NOMO-1 (cell line): ENCODE measurements around the gene NXPH3.
A peak's percentile ranks its signal among the peaks of the same experiment; 100 is the strongest.
"Not testable (repeated sequence)": the region's sequence is repeated elsewhere in the genome, so short reads cannot be mapped to it uniquely, and the experiment has no call there.

Experiments
- DNase-seq, 2 experiments: peaks; one replicate each; lab custom pipeline; 2025; ENCODE audit not compliant: unreplicated experiment in 2 of 2; lab: John Stamatoyannopoulos, UW

Gene NXPH3

GRCh38 chr17:49575679-49576087, at the start of gene NXPH3:
Gene NXPH3, plus strand, starts transcription at chr17:49575871. Its CDS starts 349 bp downstream, at chr17:49576220.
- DNase-seq, result no peak

- no peak for DNase-seq
Observed at GRCh38 chr17:49527927-49528651, 47.6 kb upstream of the NXPH3 start.

GRCh38 chr17:49528966-49529365, 46.7 kb upstream of the NXPH3 start:
- no peak for DNase-seq

GRCh38 chr17:49530118-49530517, 45.6 kb upstream of the NXPH3 start:
- no peak for DNase-seq

GRCh38 chr17:49543860-49544259, 31.8 kb upstream of the NXPH3 start:
- no peak for DNase-seq

GRCh38 chr17:49545007-49545660, 30.5 kb upstream of the NXPH3 start:
- no peak for DNase-seq

- DNase-seq, result no peak
Observed at GRCh38 chr17:49545806-49546545, 29.7 kb upstream of the NXPH3 start.

GRCh38 chr17:49546546-49547535, 28.8 kb upstream of the NXPH3 start:
- DNase-seq, result no peak

GRCh38 chr17:49547566-49547965, 28.1 kb upstream of the NXPH3 start:
- DNase-seq, result no peak

- no peak for DNase-seq
Observed at GRCh38 chr17:49548051-49548505, 27.6 kb upstream of the NXPH3 start.

- no peak for DNase-seq
Observed at GRCh38 chr17:49548506-49549310, 27.0 kb upstream of the NXPH3 start.

GRCh38 chr17:49549311-49549605, 26.4 kb upstream of the NXPH3 start:
- no peak for DNase-seq

- DNase-seq, result no peak
Observed at GRCh38 chr17:49549691-49550678, 25.7 kb upstream of the NXPH3 start.

- DNase-seq, result not testable (repeated sequence)
Observed at GRCh38 chr17:49550764-49551163, 24.9 kb upstream of the NXPH3 start.

GRCh38 chr17:49551221-49552069, 24.2 kb upstream of the NXPH3 start:
- no peak for DNase-seq

- DNase-seq, result no peak
Observed at GRCh38 chr17:49552070-49552751, 23.5 kb upstream of the NXPH3 start.

- DNase-seq, result peak; percentile 51 to 53
Observed at GRCh38 chr17:49553676-49554335, 21.9 kb upstream of the NXPH3 start.
